GM04503 (cell line): Measurements from ENCODE around the gene PRICKLE2.

Experiments used
- DNase-seq: peaks from one replicate; pipeline ENCODE4 v3.0.0-alpha.2; 2012; ENCODE audit warnings: low read depth

The PRICKLE2 gene

DNA sequence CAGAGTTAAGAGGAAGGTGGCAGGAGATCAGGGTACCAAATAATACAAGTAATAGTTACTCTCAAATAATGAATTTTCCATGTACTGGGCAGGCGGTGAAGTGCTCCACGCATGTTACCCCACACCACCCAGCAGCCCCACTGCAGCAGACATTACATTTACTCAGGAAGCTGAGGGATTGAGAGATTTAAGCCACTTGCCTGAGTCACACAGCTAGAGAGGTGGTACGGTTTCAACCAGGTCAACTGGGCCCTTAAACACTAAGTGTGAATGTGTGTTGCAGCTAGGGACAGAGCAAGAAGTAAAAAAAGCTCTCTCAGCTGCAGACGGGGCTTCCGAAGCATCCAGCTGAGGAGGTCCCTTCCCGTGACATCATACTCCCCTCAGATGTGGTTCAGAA lies 91.3 kb downstream of the PRICKLE2 start:
- DNase-seq = no peak

DNA sequence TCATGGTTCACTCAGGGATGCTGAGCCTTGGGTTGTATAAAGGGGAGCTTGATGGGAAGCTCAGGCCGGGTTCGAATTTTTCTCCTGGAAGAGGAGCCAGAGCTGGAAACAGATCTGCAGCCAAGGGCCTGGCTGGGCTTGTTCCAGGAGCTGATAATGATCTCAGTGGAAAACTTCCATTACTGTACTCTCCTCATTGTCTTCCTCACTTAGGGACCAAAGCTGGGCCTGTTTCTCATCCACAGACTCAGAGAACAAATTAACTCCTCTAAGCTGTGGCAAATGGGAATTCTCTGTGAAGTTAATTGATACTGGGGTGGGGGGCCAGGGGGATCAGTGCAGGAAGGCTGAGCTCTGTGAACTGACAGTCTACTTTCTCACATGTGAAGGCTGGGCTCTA lies 92.0 kb downstream of the PRICKLE2 start:
- DNase-seq = no peak

DNA sequence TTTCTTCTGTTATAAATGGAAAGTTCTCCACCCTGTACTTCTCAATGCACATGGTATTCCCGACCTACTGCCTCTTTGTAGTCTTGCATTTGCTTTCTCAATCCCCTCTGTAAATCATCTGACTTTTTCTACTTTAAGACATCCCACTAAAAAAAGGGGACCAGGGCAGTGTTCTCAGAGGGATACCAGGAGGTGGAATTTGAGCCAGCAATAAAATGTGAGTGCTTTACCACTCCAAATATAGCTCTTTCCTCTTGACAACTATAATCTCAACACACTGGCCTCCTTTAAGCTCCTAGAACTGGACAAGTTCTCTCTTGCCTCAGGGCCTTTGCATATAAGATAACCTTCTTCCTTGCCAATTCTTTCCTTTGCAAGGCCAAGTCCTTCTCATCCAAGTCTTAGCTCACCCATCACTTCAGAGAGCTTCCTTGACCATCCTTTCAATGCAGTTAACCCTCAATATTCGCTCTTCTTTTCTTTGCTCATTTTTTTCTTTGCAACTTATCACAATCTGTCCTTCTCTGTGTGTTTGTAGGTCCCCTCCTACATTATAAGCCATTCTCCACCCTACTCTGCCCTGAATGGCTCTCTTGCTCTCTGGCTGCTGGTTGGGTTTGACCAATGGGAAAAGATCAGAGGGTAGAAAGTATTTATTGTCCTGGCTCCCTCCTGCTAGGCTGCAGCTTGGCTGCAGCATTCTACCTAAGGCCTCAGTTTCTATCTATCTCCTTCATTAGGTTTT lies 93.4 kb downstream of the PRICKLE2 start:
- no peak for DNase-seq

DNA sequence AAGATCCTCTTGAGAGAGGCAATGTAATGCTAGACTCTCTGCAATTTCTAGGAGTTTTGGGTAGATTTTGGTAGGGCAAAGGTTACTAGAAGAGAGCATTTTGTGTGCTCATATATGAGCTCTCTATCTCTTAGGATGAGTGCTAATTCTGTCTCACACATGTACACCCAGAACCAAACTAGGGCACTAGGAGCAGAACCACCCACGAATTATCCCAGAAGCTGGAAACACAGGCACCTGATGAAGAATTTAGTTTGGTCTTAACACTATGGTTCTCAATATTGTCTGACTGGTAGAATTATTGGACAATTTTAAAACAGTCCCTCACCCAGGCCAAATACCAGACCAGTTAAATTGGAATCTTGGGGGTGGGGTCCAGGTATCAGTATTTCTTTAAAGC lies 94.8 kb downstream of the PRICKLE2 start:
- no peak for DNase-seq

DNA sequence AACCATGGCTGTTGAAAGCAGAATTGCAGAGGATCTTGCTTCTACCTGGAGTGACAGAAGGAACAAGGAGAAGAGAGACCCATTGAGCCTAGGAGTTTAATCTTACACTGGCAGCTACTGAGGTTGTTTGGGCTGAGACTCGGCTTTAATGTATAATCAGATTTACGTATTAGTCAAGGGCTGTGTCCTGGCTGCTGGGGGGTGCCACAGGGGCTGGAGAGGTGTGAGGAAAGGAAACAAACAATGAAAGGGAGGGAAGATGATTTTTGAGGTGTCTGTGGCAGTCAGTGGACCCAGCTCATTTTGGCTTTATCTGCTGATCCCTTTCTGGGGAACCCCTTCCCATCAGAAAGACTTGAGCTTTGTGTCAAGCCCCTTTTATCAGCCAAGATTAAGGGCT lies 95.7 kb downstream of the PRICKLE2 start:
- no peak for DNase-seq

DNA sequence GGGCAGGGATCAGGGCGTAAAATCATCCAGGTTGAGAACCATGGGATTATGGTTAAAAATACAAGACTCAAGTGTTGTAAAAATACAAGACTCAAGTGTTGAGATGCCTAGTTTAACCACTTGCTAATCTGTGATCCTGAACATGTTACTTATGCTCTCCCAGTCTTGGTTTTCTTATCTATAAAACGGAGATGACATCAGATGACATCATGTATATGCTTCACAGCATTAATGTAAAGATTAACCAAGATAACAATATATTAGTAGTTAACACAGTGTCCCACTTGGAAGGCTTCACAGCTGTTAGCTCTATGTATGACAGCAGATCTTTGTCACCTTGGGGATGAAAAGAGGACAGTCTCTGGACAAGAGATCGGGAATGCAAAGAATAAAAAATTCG lies 96.2 kb downstream of the PRICKLE2 start:
- DNase-seq = no peak

DNA sequence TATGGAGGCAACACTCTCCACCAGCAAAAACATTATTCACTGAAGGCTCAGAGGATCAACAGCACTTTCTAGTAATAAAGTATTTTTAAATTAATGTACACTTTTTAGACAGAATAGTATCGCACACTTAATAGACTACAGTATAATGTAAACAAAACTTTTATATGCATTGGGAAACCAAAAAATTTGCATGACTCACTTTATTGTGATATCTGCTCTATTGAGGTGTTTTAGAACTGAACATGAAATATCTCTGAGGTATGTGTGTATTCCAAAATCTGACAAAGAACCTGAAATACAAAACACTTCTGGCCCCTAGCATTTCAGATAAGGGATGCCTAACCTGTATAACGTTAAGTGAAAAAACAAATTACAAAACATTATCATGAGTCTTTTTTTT lies 99.7 kb downstream of the PRICKLE2 start:
- no peak for DNase-seq

DNA sequence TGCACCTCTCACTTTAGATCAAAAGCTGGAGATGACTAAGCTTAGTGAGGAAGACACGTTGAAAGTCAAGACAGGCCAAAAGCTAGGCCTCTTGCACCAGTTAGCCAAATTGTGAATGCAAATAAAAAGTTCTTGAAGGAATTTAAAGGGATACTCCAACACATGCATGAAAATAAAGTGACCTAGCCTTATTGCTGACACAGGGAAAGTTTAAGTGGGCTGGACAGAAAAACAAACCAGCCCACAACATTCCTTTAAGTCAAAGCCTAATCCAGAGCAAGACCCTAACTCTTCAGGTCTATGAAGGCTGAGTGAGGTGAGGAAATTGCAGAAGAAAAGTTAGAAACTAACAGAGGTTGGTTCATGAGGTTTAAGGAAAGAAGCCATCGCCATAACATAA lies 101.3 kb downstream of the PRICKLE2 start:
- DNase-seq = no peak

DNA sequence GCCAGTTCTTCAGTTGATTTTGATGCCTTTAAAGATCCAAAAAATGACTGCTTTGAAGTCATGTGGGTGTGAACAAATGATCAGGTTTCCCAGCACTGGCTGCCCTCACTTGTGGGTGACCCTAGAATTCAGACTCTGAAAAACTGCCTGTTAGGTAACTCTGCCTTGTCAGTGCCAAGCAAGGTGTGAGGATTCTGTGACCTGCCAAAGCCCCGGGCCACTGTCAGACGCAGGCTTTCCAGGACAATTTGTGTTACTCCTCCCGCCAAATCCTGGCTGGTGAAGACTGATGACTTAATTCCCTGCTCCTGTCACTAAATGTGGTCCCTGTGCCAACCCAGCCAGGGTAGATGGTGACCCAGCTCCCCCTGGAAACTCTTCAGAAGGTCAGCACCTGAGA lies 102.8 kb downstream of the PRICKLE2 start:
- no peak for DNase-seq

DNA sequence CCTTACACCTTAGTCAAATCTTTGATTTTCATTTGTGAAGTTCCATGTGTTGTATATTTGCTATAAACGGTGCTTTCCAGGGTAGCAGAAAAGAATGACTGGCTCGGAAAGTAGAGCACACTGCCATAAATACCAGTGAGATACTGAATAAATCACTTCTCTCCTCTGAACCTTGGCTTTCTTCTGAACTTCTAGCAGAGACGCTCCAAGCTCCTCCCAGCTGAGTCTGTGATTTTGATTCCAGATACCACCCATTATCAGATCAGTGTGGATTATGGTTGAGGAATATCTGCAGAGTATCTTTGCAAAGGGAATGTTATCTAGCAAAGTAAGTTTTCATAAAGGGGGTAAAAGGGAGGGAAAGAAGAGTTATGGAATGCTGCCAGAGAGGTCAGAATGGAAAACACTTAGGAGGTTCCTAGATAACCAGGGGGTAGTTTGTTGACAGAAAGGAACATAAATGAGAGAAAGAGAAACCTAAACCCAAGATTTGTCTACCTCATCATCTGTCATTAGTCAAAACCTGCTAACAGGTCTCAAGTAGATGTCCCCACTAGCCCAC lies 103.4 kb downstream of the PRICKLE2 start:
- no peak for DNase-seq

DNA sequence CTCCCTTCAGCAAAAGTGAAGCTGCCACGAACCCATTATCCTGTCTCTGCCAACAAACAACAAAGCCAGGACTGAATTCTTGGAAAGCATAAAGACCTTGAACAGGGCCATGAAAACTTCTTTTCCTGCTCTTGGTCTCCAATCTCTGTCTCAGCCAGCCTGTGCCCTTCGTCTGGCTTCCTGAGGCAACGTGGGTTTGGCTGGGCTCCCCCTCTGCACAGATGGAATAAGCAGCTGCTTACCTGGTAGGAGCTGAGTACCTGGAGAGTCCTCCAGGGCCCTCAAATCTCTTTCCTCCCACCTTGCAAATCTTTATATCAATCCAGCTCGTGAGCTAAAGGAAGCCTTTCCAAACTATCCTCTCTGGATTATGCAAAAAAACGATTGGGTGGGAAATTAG lies 104.4 kb downstream of the PRICKLE2 start:
- DNase-seq = no peak

DNA sequence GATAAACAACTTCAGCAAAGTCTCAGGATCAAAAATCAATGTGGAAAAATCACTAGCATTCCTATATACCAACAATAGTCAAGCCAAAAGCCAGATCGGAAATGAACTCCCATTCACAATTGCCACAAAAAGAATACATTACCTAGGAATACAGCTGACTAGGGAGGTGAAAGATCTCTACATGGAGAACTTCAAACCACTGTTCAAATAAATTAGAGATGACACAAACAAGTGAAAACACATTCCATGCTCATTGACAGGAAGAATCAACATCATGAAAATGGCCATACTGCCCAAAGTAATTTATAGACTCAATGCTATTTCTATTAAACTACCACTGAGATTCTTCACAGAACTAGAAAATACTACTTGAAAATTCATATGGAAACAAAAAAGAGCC lies 107.8 kb downstream of the PRICKLE2 start:
- DNase-seq = no peak

DNA sequence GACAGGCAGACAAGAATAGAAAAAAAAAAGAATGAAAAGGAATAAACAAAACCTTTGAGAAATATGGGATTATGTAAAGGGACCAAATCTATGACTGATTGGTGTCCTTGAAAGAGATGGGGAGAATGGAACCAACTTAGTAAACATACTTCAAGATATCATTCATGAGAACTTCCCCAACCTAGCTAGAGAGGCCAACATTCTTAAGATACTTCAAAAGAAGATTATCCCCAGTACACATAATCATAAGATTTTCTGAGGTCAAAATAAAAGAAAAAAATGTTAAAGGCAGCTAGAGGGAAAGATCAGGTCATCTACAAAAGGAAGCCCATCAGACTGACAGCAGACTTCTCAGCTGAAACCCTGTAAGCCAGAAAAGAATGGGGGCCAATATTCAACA lies 110.6 kb downstream of the PRICKLE2 start:
- no peak for DNase-seq

DNA sequence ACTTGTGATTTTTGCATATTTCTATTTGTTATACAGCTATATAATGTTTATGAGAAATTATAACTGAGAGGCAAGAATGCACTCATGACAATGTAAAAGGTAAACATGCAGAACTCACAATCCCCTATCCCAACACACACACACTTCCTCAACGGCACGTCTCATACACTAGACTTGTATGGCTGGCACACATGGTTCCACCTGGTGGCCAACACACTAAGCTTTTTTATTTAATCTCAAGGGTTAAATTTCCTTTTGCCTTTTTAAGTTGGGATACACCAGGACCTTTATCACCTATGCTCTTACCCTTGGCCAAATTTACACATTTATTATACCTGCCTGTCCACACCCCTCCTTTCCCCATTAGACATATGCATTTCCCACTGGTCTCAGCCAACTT lies 113.4 kb downstream of the PRICKLE2 start:
- no peak for DNase-seq

DNA sequence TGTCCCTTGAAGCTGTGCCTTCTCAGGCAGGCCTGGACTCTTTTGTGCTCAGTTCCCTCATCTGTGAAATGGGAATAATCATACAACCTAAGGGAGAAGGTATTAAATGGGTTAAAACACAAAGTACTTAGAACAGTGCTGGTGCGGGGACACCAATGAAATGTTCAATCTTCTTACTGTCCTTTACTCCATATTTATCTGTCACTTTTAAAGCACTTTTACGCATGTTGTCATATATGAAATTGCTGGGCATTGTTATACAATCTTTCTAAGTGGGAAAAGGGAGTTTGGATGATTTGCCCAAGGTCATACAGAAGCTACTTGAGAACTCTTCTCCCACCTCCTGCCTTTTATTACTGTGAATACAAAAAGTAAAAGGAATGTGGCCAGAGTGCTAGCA lies 114.2 kb downstream of the PRICKLE2 start:
- DNase-seq = no peak

DNA sequence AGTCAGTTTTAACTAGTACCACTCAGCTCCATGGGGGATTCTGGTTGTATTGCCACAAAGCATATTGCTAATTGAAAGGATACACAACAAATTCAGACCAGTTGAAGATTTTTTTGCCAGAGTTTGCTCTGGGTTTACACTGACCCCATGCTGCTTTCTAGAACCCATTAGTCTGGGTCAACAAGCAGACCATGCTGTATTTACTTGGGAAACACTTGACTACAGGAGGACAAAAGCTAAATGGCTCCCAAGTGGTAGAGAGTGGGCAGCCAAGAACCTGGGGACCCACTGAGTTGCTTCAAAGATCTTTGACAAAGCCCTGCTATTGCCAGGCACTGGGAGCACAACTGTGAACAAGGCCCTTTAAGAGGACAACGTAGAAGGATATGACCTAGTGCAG lies 115.2 kb downstream of the PRICKLE2 start:
- DNase-seq = no peak

DNA sequence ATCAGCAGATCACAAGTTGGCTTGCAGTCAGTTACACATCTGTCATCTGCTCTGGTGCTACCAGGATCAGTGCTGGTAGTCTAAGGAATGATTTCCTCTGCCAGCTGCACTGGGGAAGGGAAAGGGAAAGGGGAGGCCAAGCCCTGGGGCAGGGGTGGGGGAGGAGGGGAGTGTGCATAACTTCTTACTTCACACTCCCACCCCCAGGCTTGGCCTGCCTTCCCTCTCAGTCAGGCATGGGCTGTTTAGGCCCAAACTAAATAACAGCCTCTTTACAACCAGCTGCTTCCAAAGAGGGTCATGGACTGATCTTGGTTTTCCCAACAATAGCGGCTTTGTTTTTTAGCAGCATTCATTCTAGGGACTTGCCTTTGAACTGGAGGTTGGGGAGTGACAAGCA lies 115.8 kb downstream of the PRICKLE2 start:
- DNase-seq = no peak

DNA sequence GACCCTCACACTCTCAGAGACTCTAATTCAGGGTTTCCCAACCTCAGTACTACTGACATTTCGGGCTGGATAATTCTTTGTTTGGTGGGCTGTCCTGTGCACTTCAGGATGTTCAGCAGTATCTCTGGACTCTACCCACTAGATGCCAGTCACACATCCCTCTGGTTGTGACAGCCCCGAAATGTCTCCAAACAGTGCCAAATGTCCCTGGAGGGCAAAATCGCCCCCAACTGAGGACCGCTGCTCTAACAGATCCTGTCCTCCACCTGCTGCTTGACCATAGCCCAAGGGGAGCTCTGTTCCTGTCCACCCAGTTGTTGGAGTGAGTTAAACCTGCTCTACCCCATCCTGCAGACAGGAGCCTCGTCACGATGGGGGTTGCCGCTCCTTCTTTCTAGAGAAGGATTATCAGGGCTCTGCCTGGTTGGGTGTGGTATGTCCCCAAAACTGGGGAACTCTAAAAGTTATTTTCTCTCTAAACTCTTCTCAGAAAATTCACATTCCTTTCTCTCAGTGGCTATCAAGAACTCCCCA lies 116.4 kb downstream of the PRICKLE2 start:
- DNase-seq = no peak

DNA sequence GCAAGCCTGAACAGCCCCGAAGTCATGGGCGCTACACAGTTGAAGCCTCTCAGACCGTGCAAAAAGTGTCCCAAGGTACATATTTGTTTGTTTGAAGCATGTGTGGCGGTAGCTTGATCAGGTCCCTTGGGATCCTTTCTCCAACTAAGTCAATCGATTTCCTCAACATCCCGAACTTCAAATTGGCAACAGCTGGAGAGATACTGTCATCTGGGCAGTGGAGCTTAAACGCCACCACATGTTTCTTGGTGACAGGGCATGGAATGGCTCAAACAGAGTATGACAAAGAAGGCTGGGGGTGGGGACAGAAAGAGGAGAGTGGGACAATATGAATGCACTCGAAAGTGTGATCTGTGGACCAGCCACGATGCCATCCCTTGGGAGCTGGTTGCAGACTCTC lies 117.0 kb downstream of the PRICKLE2 start:
- DNase-seq = no peak

DNA sequence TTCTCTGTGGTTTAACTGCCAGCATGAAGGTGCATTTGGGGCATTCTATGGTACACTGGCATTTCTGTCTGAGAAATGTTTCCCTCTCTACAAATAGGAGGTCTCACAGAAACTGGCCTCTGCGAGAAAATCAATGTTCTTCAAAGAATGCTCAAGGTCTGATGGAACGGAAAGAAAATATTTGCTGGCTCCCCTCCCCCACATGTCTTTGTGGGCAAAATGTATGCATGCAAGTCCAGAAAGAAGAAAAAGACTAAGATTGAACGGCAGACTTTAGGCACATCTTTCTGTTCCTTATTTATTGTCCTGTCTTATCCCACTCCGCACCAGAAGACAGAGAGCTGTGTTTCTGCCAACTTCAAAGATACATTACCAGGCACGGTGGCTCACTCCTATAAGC lies 118.1 kb downstream of the PRICKLE2 start:
- DNase-seq = no peak

DNA sequence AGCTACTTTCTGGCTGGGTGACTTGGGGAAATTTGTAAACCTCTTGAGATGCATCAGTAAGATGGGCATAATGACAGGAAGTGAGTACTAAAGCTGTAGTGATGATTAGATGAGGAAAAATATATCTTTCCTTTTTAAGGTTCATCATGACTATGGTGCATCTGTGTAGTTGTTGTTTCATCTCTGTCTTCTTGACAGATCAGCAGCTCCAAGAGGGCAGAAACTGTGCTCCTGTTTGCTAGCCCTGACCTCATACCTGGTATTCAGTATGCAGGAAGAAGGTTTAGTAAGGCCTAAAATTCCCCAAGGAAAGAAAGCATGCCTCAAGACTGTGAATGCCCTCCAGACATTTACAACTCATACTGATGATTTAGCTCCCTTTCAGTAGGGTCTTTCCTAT lies 119.5 kb downstream of the PRICKLE2 start:
- no peak for DNase-seq

DNA sequence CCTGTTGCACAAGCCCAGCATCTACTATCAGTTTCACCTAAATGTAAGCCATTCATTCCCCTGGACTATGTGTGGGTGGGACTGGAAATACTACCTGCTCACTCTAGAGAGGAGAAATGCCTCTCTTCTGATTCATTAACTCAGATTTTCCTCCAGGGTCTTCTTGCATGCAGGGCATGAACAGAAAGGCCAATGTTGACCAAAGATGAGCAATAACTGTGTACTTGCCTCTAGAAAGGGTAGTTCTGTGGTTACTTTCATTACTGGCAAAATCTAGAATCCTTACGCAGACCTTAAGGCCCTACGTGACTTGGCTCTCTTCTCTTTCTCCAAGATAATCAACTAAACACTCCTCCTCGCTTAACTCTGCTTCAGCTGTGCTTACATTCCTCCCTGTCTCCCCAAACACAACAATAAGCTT lies 120.6 kb downstream of the PRICKLE2 start:
- DNase-seq = no peak

DNA sequence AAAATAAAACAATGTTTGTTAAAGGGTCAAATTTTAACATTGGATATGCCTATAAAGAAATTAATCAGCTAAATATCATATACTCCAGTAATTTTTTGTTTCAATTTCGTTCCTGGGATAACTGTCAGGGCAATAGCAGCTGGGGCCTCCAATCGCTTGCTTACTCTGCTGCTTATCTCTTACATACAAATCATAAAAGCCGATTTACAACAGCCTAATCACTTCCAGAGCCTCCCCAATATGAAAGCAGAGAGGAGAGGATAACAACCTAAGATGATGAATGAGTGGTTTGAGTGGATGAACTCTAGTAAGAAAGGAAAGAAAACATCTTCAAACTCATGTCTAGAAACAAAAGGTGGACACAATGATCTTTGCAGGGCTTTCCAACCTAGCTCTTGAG lies 121.3 kb downstream of the PRICKLE2 start:
- DNase-seq = no peak

DNA sequence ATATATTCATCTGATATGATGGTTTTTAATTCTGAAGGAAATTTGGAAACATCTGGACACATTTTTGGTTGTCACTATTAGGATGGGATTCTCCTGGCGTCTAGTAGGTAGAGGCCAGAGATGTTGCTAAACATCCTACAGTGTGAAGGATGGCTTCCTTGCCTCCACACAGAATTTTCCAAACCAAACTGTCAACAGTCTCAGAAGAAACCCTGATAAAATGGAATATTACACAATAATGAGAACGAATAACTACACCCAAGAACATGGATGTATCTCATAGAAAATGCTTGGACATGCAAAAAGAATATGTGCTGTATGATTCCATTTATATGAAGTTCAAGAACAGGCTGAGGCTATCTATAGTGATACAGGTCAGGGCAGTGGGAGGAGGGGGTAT lies 122.1 kb downstream of the PRICKLE2 start:
- no peak for DNase-seq
